GM18861 (cell line): ENCODE measurements around the gene SIRT7.
"Not testable (repeated sequence)": the region's sequence is repeated elsewhere in the genome, so short reads cannot be mapped to it uniquely, and the experiment has no call there.

ENCODE experiments used
- ATAC-seq: cut with Tn5 transposase; IDR thresholded peaks from one replicate; pipeline ENCODE4 v1.9.1; 2021; ENCODE audit not compliant: unreplicated experiment

SIRT7 gene

GRCh38 chr17:81954131-81955057 lies 36.4 kb upstream of the SIRT7 start:
- ATAC-seq: no peak

GRCh38 chr17:81953443-81953842 lies 35.5 kb upstream of the SIRT7 start:
- not testable (repeated sequence) for ATAC-seq

DNA sequence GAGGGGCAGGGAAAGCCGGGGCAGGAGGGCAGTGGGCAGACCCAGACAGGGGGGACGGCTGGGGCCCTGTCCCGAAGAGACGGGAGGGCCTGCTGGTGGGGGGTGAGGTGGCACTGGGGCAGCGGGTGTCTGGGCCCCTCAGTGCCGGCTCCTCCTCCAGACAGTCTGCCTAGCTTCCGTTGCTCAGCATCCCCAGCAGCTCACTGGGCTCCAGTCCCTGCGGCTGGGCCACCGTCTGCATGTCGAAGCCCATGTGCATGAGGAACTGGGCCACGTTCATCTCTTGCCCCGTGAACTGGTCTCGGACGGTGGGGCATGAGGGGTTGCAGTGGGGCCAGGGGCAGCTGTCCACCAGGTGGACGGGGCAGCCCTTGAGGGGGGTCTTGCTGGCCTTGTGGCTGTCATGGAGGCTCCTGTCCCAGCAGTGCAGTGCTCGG lies 34.8 kb upstream of the SIRT7 start:
- no peak for ATAC-seq

DNA sequence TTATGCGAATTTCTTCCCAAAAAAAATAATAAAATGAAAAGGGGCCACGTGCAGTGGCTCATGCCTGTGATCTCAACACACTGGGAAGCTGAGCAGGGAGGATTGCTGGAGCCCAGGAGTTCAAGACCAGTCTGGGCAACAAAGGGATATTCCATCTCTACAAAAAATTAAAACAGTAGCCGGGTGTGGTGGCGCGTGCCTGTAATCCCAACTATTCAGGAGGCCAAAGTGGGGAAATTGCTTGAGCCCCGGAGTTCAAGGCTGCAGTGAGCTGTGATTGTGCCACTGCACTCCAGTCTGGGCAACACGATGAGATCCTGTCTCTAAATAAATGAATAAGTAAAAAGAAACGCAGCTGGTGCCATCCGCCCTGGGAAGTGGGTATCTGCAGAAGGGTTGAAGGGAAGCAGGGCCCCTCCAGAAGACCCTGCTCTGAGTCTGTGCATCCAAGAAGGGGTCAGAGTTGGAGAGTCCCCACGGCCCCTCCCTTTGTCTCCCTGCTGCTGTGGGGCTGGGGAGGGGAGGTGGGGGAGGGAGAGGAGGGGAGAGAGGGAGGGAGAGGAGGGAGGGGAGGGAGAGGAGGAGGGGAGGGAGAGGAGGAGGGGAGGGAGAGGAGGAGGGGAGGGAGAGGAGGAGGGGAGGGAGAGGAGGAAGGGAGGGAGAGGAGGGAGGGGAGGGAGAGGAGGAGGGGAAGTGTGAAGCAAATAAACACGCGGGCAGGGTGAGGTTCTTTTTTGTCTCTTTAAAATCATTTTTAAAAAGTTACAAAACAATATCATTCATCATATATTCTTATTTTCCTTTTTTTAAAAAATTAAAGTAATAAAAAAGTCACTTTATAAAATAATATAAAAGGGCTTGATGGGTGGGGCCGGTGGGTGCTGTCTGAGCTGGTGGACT lies 34.1 kb upstream of the SIRT7 start:
- ATAC-seq: no peak

- ATAC-seq: no peak
Observed at GRCh38 chr17:81950501-81950900, 32.5 kb upstream of the SIRT7 start.

DNA sequence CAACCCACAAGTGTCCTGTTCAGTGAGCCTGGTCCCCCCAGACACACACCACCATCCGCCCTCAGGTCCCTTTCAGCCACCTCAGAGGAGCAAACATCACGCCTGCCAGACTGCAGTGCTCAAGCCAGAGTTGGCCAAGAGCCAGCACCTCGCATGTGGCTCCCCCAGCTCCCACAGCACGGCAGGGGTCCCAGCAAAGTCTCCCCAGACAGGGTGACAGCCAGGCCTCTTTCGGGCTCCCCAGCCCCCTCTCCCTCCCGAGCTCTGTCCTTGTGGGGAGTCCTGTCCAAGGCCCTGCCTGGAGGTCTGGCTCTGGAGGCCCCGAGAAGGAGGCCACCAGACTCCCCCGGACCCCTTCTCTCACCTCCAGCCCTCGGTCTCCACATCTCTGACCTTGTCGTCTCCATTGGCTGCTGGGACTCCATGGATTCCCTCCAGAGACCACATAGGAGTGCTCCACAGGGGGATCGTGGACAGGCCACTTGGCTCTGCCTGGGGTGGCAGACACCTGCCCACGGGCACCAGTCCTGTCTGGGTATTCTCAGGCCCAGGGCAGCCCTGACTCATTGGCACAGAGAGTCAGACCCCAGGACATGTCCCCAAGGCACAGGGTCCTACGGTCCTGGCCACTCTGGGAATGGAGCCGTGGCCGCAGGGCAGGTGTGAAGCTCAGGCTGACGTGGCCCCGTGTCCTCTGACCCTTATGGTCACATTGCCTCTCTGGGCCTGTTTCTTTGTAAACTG lies 30.8 kb upstream of the SIRT7 start:
- no peak for ATAC-seq

DNA sequence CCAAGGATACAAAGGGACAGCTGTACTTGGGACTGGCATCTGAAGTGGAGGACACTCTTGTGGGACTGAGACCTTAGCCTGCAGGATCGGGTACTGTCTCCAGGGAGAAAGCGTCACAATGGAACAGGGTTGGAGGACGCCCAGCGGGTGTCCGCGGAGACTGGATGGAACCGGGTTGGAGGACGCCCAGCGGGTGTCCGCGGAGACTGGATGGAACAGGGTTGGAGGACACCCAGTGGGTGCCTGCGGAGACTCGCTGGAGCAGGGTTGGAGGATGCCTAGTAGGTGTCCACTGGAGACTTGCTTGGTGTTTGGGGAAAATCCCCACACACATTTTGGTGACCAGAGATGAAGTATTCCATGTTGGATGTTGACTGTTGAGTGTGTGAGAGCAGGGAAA lies 29.2 kb upstream of the SIRT7 start, which contains the start of gene MYADML2:
Gene MYADML2, minus strand, starts transcription at position 45 of the 400 bp plus-strand sequence. CDS start 5,492 bp downstream, outside the sequence.
- no peak for ATAC-seq

- no peak for ATAC-seq
Observed at GRCh38 chr17:81944858-81945257, 26.9 kb upstream of the SIRT7 start.

DNA sequence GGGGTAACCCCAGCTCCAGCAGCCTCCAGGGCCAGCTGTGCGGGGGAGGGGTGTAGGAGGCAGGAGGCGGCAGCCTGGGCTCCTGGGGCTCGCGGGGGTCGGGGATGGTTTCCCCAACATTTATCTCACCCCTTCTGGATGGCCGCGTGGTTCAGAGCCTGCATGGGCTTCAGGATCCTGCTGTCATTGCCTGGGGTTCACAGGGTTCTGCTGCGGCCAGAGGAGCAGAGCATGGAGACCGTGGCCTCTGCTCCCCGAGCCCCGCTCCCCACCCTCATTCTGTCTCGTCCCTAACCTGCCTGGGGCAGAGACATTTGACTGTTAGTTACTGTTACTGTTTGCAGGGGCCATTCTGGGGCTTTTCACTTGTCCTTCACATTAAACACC lies 24.2 kb upstream of the SIRT7 start:
- no peak for ATAC-seq

- ATAC-seq: no peak
Observed at GRCh38 chr17:81941484-81942166, 23.6 kb upstream of the SIRT7 start.

GRCh38 chr17:81940538-81941483 lies 22.8 kb upstream of the SIRT7 start:
- no peak for ATAC-seq

DNA sequence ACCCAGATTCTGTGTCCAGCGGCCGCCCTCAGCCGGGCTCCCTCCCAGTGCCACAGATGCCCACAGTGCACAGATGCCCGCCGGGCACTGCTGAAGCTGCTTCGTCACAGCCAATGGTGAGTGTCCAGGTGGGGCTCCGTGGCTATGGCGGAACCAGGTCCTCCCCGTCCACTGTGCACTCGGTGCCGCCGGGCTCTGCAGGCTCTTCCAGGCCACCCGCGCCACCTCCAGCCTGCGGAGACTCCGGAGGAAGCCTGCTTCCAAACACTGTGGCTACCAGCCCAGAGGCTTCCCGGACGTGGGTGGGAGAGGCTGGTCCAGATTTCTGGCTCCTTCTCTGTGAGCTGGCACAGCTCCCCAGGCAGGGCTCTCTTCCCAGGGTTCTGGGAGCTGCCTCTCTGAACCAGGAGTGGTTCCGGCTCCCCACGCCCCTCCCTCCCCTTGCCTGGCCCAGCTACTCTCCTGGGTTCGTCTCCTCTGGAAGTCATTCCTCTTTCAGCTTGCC lies 22.0 kb upstream of the SIRT7 start:
- ATAC-seq: no peak

DNA sequence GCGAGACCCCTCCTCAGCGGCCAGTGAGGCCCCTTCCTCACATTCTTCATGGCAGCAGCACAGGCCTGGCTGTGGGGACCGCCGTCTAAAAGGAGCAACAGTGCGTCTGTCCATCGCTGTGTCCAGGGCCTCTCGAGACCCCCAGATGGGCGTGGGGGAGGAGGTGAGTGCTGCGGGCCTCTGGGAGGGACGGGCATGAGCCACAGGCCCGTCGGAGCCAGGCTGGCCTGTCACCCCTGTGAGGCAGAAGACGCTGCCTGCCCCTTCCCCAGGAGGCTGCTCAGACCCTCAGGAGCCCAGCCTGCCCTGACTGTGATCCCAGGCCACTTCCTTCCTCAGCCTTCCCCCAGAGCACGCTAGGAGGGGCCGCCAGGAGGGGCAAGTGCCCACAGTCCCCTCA lies 21.2 kb upstream of the SIRT7 start:
- no peak for ATAC-seq

- no peak for ATAC-seq
Observed at GRCh38 chr17:81935709-81936084, 17.7 kb upstream of the SIRT7 start.

DNA sequence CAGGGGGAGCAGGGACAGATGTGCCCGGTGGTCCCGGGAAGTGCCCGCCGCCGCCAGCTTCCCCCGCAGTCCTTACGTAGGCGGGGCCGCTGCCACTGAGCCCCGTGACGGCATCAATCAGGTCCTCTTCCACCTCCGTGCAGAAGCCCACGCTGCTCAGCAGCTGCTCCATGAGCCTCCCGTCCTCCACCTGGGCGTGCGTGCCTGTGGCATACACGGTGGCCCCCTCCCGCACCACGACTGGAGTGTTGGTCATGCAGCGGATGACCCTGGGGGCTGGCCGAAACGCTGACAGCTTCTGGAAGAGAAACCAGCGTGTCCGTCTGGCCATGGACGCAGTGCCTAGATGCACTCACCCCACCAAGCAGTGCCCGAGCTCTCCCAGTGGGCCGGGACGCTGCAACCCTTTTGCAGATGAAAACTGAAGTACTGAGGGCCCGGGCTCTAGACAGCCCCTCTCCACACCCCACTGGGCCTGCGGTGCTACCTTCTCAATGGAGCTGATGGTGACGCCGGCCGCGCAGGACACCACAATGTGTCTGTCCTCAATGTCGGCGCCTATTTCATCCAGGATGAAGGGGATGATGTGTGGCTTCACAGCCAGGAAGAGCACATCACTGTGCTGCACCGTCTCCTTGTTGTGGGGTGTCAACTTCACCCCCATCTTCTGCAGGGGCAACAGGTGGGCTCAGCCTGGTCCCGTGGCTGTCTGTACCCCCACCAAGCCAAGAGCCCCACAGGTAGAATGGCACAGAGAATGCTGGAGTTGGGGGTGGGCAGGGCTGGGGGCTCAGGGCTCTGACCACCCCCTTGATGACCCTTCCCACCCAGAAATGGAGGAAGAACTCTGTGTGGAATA lies 17.1 kb upstream of the SIRT7 start:
- no peak for ATAC-seq

- no peak for ATAC-seq
Observed at GRCh38 chr17:81934098-81934757, 16.3 kb upstream of the SIRT7 start.

GRCh38 chr17:81933178-81933699 lies 15.3 kb upstream of the SIRT7 start:
- ATAC-seq: no peak
